Airway epithelial cell (primary cell): Measurements from ENCODE around the gene PANK2. TPM values are rescaled to one million over a fixed set of nuclear protein-coding genes. Genes with fewer than 3 reads are reported as not detected.

Experiments used
- total RNA-seq: library from RNA; depleted of rRNA; stranded (reverse); fragments of >200 nt; gene quantifications from 2 replicates; pipeline ENCODE4 v1.2.3, GENCODE V29; 2015

Gene PANK2
- 35.4 and 36.0 TPM in 2 replicates for total RNA-seq

DNA sequence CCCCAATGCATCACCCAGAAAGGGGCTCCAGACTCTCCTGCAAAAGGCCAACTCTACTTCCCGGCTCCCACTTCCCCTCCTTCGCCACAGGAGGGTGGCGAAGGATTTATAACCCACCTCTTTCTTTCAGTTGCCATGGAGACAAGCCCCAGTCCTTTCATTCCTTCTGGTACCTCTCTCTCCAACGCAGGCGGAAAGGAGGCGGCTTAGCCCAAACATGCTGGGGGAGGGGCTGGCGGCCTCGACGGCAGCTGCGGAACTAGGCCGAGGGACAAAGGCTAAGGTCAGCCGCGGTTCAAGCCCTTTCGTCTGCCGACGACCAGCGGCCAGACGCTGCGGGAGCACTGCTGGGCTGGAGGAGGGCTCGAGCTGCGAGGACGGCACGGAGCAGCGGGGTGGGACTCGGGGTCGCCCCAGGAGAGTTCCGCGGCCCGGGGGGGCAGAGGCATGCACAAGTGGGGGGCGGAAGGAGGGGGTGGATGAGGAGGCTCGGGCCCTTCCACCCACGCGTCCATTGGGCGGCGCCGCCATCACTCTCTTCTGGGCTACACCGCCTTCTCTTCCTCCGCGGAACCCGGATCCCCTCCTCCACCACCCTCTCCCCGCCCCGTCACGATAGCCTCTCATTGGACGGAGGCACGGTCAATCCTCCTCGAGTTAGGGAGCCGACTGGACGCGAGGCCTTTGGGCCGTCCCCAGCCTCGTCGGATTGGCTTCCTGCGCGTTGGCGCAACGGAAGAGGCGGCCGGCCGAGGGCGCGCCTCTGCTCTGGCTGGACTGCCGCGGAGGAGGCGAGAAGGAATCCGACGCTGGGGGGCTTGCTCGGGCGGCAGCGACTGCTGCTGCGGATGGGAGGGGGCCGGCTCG lies at the start of gene PANK2:
Gene PANK2 (plus strand): TSS at position 766 of the 867 bp plus-strand sequence.

DNA sequence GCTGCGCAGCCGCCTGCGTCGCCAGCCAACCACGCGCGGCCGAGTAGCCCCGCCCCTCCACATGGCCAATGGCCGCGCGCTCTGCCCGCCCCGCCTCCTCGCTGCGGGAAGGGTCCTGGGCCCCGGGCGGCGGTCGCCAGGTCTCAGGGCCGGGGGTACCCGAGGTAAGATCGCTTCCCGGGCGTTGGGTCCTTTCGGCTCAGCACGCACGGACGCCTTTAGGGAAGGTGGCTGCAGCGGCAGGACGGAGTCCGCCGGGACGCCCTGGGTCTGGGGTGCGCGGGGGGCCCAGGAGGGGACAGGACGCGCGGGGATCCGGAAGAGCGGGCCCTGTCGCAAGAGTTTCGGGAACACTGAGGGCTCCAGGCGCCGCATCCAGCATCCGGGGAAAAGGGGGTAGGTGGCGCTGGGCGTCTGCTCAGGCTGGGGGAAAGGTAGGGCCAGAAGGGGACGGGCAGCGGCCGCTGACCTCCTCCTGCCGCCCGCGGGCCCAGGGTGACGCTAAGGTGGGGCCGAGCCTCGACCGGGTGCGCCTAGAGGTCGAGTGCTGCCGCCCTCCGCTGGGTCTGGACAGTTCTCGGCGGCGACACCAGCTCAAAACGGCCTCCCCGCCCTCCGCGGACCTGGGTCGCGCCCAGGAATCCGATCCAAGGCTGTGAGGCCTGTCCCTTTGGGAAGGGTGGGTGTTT lies 42.3 kb upstream of the PANK2 start, which contains the start of gene MAVS:
Gene MAVS (plus strand): TSS at position 95 of the 689 bp plus-strand sequence. CDS start 7,791 bp downstream, outside the sequence.

Other genes with a start within 250 kb of the PANK2 start
- gene GFRA4, start 226.0 kb upstream of the PANK2 start, total RNA-seq, result not detected in 2 replicates
- 0.79 TPM in 1 of 2 replicates, not detected in the other for gene ADAM33, start 207.4 kb upstream of the PANK2 start, total RNA-seq
- not detected in 2 replicates for gene SIGLEC1, start 176.8 kb upstream of the PANK2 start, total RNA-seq
- gene HSPA12B, start 156.7 kb upstream of the PANK2 start, total RNA-seq, result 0.14 TPM in 1 of 2 replicates, not detected in the other
- gene ADISSP, start 121.6 kb upstream of the PANK2 start, total RNA-seq, result 66.6 and 69.9 TPM in 2 replicates
- not detected in 2 replicates for gene SPEF1, start 107.9 kb upstream of the PANK2 start, total RNA-seq
- gene CENPB, start 102.6 kb upstream of the PANK2 start, total RNA-seq, result 82.2 and 83.2 TPM in 2 replicates
- 41.3 and 52.3 TPM in 2 replicates for gene CDC25B, start 93.1 kb upstream of the PANK2 start, total RNA-seq
- gene AP5S1, start 68.8 kb upstream of the PANK2 start, total RNA-seq, result 12.0 and 14.5 TPM in 2 replicates
- gene MAVS, start 42.6 kb upstream of the PANK2 start, total RNA-seq, result 15.8 and 21.8 TPM in 2 replicates
- gene RNF24, start 126.2 kb downstream of the PANK2 start, total RNA-seq, result 4.7 and 9.0 TPM in 2 replicates